Stimulated activated CD4-positive, alpha-beta T cell treated with anti-CD3 and anti-CD28 coated beads, Interleukin-4, amount 100 ng/mL, for 4 hours (primary cell): ENCODE data around the gene NPAS2.

ENCODE experiments used
- DNase-seq, 2 experiments: peaks; one replicate each; pipeline ENCODE4 v3.0.0-alpha.2; 2020

NPAS2 gene, protein sequence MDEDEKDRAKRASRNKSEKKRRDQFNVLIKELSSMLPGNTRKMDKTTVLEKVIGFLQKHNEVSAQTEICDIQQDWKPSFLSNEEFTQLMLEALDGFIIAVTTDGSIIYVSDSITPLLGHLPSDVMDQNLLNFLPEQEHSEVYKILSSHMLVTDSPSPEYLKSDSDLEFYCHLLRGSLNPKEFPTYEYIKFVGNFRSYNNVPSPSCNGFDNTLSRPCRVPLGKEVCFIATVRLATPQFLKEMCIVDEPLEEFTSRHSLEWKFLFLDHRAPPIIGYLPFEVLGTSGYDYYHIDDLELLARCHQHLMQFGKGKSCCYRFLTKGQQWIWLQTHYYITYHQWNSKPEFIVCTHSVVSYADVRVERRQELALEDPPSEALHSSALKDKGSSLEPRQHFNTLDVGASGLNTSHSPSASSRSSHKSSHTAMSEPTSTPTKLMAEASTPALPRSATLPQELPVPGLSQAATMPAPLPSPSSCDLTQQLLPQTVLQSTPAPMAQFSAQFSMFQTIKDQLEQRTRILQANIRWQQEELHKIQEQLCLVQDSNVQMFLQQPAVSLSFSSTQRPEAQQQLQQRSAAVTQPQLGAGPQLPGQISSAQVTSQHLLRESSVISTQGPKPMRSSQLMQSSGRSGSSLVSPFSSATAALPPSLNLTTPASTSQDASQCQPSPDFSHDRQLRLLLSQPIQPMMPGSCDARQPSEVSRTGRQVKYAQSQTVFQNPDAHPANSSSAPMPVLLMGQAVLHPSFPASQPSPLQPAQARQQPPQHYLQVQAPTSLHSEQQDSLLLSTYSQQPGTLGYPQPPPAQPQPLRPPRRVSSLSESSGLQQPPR

DNA sequence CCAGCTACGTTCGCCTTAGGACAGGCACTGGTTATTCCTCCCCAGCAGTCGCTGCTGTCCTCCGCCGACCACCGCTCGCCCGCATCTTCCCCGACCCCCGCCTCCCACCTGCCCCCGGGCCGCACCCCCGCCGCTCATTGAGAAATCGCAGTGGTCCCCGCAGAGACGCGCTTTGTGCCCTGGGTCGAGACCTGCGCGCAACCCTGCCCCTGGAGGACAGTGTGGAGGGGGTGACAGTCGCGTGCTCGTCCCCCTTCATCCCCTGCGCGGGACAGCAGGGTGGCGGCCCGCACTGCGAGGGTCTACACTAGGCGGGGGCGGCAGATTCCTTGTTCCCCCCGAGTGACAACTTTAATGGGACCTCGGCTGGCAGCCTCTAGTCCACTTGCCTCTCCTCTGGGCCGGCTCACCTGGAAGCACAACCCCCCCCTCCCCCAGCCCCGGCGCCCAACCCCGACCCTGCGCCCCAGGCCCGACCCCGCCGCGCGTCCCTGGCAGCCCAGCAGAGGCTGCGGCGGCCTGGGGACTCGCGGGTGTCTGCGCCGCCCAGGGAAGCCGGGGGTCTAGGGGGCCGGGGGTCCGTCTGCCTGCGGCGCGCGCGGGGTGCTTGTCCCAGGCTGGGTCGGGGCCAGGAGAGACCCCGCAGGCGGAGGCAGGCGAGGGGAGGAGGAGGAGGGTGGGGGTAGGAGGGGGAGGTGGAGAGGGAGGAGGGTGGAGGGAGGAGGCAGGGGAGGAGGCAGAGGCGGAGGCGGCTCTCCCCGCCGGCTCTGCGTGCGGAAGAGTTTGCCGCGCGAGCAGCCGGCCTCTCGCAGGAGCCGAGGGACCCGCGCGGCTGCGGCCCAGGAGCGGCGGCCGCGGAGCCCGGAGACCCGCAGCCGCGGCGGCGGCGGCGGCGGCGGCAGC lies at the start of gene NPAS2:
NPAS2 (plus strand) TSS at position 770 of the 903 bp plus-strand sequence. CDS start 84,616 bp downstream, outside the sequence.
- DNase-seq, result peak; percentile 27 to 36

DNA sequence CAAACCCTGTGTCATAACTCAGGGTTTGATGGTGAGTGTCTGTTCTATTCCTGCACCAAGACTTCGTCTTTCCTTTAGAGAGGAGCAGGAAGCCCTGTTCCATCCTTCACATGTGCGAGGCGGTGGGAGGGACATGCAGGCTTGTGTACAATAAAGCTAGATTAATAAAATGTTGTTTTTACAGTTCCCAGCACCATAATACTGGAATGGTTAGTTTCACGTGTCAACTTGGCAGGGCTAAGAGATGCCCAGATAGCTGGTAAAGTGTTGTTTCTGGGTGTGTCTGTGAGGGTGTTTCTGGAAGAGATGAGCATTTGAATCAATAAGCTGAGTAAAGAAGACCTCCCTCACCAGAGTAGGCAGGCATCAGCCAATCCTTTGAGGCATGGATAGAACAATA lies 48.8 kb upstream of the NPAS2 start:
- no peak for DNase-seq

DNA sequence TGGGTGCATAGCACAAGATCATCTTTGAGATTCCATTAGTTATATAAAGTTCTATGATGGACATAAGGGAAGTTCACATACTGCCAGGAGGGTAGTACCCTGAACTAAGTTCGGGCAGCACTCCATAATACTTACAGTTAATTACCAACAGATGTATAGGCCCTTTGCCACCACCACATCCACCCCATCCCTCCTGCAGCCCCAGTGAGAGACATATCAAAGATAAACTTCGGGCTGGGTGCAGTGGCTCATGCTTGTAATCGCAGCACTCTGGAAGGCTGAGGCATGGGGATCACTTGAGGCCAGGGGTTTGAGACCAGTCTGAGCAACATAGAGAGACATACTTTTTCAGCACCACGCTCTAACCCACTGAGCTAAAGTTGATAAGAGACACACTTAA lies 46.4 kb upstream of the NPAS2 start:
- DNase-seq, result no peak

DNA sequence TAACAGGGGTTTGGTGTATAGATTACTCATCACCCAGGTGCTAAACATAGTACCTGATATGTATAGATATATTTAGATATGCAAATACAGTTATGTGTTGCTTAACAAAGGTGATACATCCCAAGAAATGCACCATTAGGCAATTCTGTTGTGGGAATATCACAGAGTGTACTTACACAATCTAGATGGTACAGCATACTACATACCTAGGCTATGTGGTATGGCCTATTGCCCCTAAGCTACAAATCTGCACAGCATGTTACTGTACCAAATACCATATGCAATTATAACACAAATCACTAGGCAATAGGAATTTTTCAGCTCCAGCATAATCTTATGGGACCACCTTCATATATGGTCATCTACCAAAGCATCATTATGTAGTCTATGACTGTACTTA lies 43.5 kb upstream of the NPAS2 start:
- no peak for DNase-seq

DNA sequence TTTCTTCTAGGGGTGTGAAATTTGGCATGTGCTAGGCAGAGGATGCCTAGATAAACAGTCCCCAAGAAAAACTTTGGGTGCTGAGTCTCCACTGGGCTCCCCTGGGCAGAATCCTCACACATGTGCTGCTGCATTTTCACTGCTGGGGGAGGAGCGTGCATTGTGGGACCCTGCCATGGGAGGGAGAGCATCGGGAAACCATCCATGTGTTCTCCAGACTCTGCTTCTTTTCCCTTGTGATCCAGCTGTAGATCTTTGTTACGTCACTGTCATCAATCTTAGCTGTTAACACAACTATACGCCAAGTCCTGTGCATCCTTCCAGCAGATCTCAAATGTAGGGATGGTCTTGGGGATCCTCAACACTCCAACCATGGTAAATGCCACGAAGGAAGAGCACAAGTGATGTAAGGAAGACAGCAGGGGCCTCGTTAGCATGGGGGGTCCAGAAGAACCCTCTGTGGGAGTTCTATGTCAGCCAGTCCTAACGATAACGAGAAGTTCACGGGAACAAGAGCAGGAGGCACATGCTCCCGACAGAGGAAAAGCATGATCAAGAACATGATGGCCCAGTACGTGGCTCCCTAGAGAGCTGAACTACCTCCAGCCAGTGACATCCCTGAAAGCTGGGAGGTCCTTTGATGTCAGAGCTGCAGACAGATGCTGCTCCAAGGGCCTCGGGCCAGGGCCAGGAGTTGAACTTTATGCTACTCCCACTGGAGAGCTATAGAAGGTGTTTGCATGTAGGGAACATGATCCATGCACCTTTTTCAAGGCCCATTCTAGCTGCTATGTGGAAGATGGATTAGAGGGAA lies 41.1 kb upstream of the NPAS2 start:
- no peak for DNase-seq

DNA sequence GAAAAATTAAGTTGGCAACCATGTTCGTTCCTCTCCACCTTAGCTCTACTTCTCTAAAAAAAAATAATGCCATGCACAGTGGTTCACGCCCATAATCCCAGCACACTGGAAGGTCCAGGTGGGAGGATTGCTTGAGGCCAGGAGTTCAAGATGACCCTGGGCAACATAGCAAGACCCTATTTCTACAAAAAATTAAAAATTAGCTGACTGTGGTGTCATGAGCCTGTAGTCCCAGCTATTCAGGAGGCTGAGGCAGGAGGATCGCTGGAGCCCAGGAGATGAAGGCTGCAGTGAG lies 40.1 kb upstream of the NPAS2 start:
- no peak for DNase-seq

DNA sequence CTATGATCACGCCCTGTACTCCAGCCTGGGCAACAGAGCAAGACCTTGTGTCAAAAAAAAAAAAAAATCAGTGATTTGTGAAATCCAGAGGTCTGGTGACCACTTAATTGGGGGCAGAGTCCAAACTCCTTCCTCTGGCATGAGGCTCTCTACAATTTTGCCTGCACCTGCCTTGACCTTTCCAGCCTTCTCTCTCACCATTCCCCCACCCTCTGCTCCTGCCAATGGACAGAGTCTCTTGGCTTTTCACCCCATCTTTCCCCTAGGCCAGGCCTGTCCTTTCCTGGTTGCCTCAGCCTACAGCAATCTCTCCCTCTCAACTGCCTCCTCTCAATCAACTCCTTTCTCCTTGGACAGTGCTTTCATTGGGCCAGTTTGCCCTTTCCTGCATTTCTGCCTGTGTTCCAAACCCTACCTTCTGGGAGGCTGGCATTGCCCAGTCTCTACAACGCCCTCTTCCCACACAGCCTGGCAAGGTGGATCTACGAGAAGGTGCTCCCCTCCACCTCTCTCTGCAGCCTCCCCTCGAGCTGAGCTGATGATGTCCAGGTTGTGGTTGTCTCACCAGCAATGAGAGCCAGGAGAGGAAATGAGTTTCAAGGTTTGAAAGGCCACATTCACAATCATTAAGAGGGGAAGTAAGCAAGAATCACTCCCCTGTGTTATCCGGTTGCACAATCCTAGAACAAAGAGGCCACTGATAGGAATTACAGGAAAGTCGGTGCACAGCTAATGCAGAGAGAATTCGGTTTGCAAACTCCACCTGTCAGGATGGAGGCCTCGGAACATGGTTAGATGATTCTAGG lies 39.5 kb upstream of the NPAS2 start:
- DNase-seq, result no peak

DNA sequence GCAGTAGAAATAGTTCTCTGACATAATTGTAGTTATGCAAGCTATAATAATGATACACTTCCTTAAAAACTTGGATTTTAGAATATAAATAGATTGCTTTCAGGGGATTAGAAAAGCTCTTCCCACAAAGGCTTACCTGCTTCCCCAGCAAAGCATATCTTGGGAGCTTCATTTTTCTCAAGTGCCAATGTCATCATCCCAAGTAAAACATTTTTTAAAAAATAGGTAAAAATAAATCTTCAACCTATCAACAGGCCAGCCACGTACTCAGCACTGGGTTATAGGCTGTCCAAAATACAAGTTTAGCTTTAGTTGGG lies 39.0 kb upstream of the NPAS2 start:
- no peak for DNase-seq

DNA sequence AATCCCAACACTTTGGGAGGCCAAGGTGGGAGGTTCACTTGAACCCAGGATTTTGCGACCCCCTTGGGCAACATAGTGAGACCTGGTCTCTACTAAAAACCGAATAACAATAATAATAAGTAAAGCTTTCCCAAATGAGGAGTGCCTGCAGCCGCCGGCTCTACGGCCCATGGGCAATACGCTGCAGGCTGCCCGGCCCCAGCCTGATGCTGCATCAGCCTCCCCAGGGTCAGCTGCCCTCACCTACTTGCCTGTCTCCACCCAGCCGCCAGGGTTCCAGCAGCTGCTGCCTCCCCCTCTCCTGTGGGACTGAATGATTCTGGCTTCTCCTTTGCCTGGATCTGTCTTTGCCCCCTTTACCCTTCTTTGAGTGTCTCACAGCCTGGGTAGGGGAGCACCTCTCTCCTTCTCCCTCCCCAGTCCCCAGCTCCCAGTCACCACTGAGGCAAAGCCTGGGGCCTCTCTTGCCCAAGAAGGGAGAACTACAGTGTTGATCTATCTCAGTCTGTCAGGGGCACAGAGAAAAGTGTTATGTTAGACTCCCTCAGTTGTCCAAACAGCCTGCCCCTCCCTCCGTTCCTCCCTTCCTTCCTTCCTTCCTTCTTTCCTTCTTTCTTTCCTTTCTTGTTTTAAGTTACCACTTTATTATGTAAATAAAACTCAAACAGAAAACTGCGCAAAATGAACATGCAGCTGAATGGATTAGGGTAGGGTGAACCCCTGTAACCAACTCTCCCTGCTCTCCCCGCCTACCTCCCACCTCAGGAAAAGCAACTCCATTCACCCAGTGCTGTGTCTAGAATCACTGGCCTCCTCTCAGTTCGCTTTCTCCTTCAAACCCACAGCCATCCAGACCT lies 38.2 kb upstream of the NPAS2 start:
- no peak for DNase-seq

DNA sequence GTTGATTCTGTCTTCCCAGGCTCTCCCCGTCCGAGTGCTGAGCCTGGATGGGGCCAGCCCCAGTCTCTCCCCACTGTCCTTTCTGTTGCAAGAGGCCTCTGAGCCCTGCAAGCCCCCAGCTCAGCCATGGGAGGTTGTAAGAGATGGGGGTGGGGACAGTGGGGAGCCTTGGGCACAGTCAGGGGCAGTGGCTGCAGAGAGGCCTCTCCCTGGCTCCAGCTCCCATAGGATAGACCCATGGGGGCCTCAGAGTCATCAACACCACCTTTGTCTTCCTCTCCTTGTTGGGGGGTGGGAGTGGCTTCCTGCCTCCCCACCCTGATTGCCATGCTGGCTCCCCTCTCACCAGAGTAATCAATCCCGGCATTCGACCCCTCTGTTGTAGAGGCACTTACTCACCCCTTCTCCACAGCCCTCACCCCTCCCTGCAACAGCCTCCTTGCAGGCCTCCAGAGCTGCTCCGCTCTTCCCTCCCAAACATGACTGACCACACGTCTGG lies 37.5 kb upstream of the NPAS2 start:
- DNase-seq, result no peak

DNA sequence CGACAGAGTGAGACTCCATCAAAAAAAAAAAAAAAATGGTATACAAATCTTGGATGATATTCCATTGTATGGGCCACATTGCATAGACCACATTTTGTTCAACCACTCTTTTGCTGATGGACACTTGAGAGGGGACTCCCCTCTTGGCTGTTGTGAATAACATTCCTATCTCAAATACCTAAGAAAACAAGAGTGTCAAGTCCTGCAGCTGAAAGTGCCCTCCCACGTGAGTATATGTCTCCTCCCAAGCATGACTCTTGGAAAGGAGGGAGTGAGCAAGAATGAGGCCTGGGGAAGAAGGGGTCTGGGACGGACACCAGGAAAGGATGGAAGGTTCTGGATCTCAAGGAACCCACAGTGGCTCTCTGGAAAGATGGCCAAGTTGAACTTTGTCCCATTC lies 36.0 kb upstream of the NPAS2 start:
- no peak for DNase-seq

DNA sequence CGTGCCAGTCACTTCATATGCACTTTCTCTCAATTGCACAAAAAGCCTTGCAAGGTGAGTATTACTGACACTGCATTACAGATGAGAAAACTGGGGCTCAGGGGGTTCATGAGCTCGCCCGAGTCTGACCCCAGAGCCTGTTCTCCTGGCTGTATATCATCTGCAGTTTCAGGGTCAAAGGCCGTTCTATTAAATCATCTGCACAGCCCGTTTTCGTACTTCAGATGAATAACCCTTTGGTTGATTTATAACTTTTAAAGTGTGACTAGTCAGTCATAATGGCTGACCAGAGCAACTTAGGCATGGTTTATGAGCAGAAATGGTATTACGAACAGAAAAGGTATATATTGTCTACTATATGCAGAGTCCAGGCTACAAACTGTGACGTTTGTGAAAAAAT lies 35.3 kb upstream of the NPAS2 start:
- DNase-seq, result no peak

DNA sequence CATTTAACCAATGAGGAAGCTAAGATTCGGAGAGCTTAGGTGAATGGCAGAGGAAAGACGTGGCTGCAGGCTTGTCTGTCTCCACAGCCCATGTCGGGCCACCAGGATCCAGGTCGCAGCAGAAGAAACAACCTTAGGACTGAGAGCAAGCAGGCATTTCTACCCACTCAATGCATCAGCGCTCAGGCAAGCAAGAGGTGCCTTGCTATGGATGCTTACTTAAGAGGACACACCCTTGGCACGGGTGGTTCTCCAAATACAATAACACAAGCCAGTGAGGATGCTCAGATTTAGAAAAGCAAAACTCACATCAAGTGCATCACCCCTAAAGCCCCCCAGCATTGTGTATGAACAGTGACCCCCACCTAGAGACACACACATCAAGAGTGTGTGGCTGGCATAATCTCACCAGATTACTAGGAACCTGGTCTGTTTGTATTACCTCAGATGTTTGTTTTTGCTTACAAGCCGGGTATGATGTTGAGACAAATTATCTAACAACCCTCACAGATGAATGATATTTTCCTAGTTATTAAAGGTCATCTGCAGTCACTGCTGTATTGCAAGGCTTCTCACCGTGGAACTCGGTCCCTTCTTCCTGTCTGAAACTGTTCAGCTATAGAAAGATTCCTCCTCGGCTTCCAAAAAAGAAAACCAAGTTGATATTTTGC lies 34.2 kb upstream of the NPAS2 start:
- no peak for DNase-seq

DNA sequence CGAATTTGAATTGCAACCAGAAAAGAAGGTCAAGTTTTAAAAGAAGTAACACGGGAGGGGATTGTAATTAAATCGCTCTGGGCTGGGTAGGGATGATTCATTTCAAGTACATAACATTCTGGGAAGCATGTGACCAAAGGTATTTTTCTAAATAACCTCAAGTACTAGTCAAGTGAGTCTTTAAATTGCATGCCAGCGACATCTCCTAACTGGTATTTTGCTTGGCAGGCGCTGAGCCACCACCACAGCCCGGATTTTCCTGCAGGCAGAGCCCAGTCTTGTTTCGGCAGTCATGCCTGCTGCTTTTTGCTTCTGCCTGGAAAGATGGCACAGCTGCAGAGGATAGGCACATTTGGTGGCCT lies 33.7 kb upstream of the NPAS2 start:
- DNase-seq, result no peak

DNA sequence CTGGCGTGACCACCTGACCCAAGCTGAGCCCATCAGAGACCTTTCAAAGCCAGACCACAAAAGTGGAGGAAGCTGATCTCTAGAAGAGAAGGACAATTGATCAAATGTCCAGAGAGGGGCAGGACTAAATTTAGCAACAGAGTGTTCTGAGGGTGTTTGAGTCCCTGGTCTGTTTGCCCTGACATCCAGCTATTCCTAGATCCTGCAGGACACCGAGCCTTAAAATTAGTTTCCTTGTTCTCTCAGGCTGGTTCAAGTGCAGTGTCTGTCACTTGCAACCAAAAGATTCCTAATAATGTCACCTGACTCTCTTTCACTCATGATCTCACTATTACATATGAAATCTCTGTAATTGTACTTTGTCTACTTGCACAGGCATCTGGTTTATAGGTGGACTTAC lies 33.0 kb upstream of the NPAS2 start:
- no peak for DNase-seq

DNA sequence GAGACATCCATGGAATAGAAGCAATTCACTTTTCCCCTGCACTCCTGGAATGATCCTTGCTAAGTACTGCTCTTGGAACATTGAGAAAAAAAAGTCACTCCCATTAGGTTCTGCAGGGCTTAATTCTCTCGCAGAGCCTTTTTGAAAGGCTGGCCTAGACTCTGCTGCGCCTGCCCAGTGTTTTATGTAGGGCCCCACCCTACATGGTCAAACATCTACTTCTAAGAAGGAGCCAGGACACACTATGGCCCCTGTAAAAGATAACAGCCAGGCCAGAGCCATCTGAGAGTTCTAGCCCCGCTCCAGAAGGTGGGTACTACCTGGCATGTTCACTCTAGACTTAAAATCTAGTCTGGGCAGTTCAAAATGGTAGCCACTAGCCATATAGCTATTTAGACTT lies 30.6 kb upstream of the NPAS2 start:
- DNase-seq, result no peak

DNA sequence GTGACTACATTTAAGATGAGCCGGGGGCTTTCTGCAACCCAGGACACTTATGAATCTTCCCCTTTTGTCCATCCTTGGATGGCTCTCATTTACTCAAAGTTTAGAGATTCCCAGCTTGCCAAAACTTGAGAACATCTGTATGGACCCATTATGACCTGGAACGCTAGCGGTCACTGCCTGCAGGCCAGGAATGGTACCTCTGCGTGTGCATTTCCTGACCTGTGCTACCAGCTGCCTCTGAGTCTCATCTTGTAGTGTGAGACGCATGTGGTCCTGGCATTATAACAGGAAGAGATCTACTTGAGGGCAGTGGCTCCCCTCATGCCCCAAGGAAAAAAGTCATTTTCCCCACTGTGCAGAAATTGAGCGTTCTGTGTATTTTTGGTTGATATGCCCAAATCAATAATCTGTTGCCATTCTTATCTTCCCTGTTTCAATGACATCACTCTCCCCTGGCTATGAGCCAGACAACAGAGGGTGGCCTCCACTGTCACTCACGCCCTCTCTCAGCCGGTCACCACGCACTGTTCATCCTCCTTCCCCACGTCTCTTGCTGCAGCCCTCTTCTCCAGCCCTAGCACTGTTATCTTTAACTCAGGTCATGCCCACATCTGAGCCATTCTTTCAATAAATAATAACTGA lies 28.5 kb upstream of the NPAS2 start:
- no peak for DNase-seq

DNA sequence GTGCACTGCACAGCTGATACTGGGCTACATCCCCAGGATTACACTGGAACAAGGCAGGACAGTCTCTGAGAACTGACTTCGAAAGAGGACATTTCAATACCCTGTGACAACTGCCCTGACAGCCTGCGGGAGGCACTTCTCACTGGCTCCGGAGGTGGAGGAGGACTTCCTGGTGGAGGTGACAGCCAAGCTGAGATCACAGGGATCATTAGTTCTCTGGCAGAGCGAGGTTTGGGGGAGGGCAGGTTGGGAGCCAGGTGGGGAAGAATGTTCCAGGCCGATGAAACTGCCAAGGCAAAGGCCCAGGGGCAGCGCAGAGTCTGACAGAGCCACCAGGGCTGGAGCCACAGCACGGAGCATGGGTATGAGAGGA lies 28.0 kb upstream of the NPAS2 start:
- no peak for DNase-seq

DNA sequence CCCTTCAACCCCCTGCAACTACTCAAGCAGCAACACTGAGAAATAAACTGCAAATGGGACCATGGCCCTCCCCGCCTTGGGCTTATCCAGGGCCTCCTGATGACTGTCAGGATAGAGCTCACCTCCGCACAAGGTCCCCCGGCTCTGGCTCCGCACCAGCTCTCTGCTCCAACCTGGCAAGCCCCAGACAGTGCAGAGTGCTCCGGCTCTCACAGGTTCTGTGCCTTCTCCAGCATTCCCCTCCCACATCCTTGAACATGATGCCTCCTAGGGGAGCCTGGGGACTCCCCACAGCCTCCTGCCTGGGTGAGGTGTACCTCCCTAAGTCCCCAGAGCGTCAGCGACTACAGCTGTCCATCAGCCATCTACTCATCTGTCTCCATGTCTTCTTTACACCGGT lies 26.7 kb upstream of the NPAS2 start:
- DNase-seq, result no peak

DNA sequence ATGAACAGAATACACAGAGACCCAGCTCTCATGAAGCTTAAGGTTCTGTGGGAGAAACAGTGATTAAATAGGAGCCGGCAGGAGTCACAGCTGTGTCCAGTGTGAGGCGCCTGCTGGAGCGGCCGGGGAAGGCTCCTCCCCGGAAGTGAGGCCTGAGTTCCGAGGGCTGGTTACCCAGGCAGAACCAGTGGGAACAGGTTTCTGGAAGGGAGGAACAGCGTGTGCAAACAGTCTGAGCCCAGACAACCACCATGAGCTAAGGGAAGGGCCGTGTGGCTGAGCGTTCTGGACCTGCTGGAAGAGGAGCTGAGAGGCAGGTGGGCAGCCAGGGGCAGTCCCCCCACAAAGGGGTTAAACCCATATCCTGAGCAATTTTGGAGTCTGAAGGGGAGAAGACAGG lies 26.0 kb upstream of the NPAS2 start:
- no peak for DNase-seq
